GM12878 (cell line): Measurements from ENCODE around the gene KRT81. TPM values are rescaled to one million over a fixed set of nuclear protein-coding genes. Genes with fewer than 3 reads are reported as not detected.

Experiments
- ATAC-seq: fragments of 200-7000 bp; cut with Tn5 transposase; 3 replicates; pipeline ENCODE4 v1.9.1; 2020; ENCODE audit warnings: mild to moderate bottlenecking, moderate library complexity
- BruUV-seq: library from RNA; stranded (reverse); fragments of 400-500 nt; replicated peaks from 2 replicates; lab custom pipeline; 2021; lab: Mats Ljungman, UMichigan
- CTCF ChIA-PET: fragments of 300-600 bp; sonication (Branson Sonifier 250); formaldehyde crosslinking; extraction: SDS; loops from one replicate; lab custom pipeline; 2021; ENCODE audit warnings: inconsistent platforms; lab: Yijun Ruan, JAX
- POLR2A ChIA-PET: fragments of 350-600 bp; formaldehyde crosslinking; extraction: SDS; loops from one replicate; lab custom pipeline; 2021; ENCODE audit warnings: inconsistent platforms; lab: Charles Lee
- RAD21 ChIA-PET: fragments of 300-600 bp; sonication (Branson Sonifier 250); formaldehyde crosslinking; loops from one replicate; lab custom pipeline; 2023; ENCODE audit warnings: antibody characterized with exemption; ENCODE audit not compliant: unreplicated experiment; lab: Charles Lee
- SMC1A ChIA-PET: fragments of 300-600 bp; sonication (Branson Sonifier 250); formaldehyde crosslinking; loops from one replicate; lab custom pipeline; 2023; ENCODE audit not compliant: unreplicated experiment, uncharacterized antibody; lab: Charles Lee
- DNase-seq: peaks from one replicate; pipeline ENCODE4 v3.0.0-alpha.2; 2011; ENCODE audit warnings: low read depth, low spot score
- FAIRE-seq: peaks from 3 replicates; lab custom pipeline; 2011; peaks lifted over from hg19 to GRCh38; lab: Jason Lieb, UNC
- H2AFZ ChIP-seq: 2 replicates; pipeline ENCODE4 v1.6.0; 2011; ENCODE audit warnings: low read depth, low read length, control low read depth; ENCODE audit not compliant: control insufficient read depth
- H3K27ac ChIP-seq: 2 replicates; pipeline ENCODE4 v1.5.1; 2011; ENCODE audit warnings: control low read depth; ENCODE audit not compliant: control insufficient read depth, insufficient read depth
- H3K27me3 ChIP-seq, 2 experiments: replicated peaks in 1 of 2; 2 replicates each; pipeline versions ENCODE4 v1.6.0 to v1.6.1; 2011; ENCODE audit warnings: low read length in 1 of 2; ENCODE audit not compliant: control insufficient read depth in 2 of 2, insufficient read depth in 2 of 2
- H3K36me3 ChIP-seq, 2 experiments: 2 replicates each; pipeline ENCODE4 v1.5.1; 2011; ENCODE audit warnings: low read length in 1 of 2; ENCODE audit not compliant: control insufficient read depth in 2 of 2, insufficient read depth in 2 of 2
- H3K4me1 ChIP-seq: 2 replicates; pipeline ENCODE4 v1.6.1; 2011; ENCODE audit warnings: mild to moderate bottlenecking, low read length, moderate library complexity, mixed read lengths; ENCODE audit not compliant: control insufficient read depth, insufficient read depth
- H3K4me2 ChIP-seq: 2 replicates; pipeline ENCODE4 v1.6.0; 2011; ENCODE audit warnings: control low read depth; ENCODE audit not compliant: control insufficient read depth, insufficient read depth
- H3K4me3 ChIP-seq: fragments of 200-600 bp; sonication (generic); 2 replicates; pipeline ENCODE4 v1.5.1; 2016
- H3K79me2 ChIP-seq: 2 replicates; pipeline ENCODE4 v1.6.0; 2011; ENCODE audit warnings: low read length; ENCODE audit not compliant: control insufficient read depth, insufficient read depth
- H3K9ac ChIP-seq: 2 replicates; pipeline ENCODE4 v1.8.0; 2011; ENCODE audit warnings: low read length, control low read depth, mixed read lengths; ENCODE audit not compliant: control insufficient read depth, insufficient read depth
- H3K9me3 ChIP-seq: replicated peaks from 3 replicates; pipeline ENCODE4 v1.5.1; 2011; ENCODE audit warnings: mild to moderate bottlenecking, low read length; ENCODE audit not compliant: control insufficient read depth, insufficient read depth
- H4K20me1 ChIP-seq: 2 replicates; pipeline ENCODE4 v1.6.0; 2011; ENCODE audit not compliant: control insufficient read depth, insufficient read depth
- BHLHE40 ChIP-seq, 2 experiments: fragments of 450-650 bp in 1 of 2; IDR thresholded peaks; 2 replicates each; pipeline ENCODE4 v1.6.1; 2011 to 2017; ENCODE audit warnings: low read depth in 2 of 2, borderline replicate concordance in 1 of 2, improper control_type of control experiment in 1 of 2, low read length in 1 of 2, mild to moderate bottlenecking in 1 of 2
- CBX3 ChIP-seq: fragments of 200-600 bp; sonication (generic); IDR thresholded peaks from 2 replicates; pipeline ENCODE4 v1.6.1; 2016; ENCODE audit warnings: low read depth, borderline replicate concordance
- IRF4 ChIP-seq: IDR thresholded peaks from 2 replicates; pipeline ENCODE4 v1.6.1; 2011; ENCODE audit warnings: low read depth, low read length
- MEF2B ChIP-seq: fragments of 450-650 bp; IDR thresholded peaks from 2 replicates; pipeline ENCODE4 v1.6.1; 2018; ENCODE audit warnings: mild to moderate bottlenecking, moderate library complexity; ENCODE audit not compliant: partially characterized antibody, poor library complexity, severe bottlenecking
- PAX5 ChIP-seq: IDR thresholded peaks from 2 replicates; pipeline ENCODE4 v1.6.1; 2011; ENCODE audit warnings: low read depth, low read length, borderline replicate concordance
- POLR2AphosphoS2 ChIP-seq: IDR thresholded peaks from 2 replicates; pipeline ENCODE4 v1.6.1; 2011; ENCODE audit warnings: low read depth, mild to moderate bottlenecking, low read length, improper control_type of control experiment, moderate library complexity
- RAD21 ChIP-seq: IDR thresholded peaks from 2 replicates; pipeline ENCODE4 v1.6.1; 2011; ENCODE audit warnings: mild to moderate bottlenecking, low read depth, low read length, moderate library complexity; ENCODE audit not compliant: insufficient read depth
- RAD51 ChIP-seq: fragments of 450-650 bp; IDR thresholded peaks from 2 replicates; pipeline ENCODE4 v1.6.1; 2016; ENCODE audit warnings: moderate library complexity, mild to moderate bottlenecking, inconsistent platforms
- RB1 ChIP-seq: fragments of 450-650 bp; formaldehyde crosslinking; IDR thresholded peaks from 2 replicates; pipeline ENCODE4 v1.6.1; 2017; ENCODE audit warnings: mild to moderate bottlenecking, borderline replicate concordance
- WGBS: methylation state at CpG from one replicate; pipeline ENCODE4 v1.1.6; 2016; ENCODE audit warnings: low lambda C conversion rate; ENCODE audit not compliant: insufficient replicate concordance, insufficient coverage; ENCODE audit errors: missing lambda C conversion rate; 5-methylcytosine and 5-hydroxymethylcytosine counted together
- in situ Hi-C: fragments of 300-500 bp; cut with MboI; formaldehyde crosslinking; loops from 9 replicates; pipeline ENCODE4 v1.14.3; 2018; ENCODE audit warnings: mixed read lengths
- intact Hi-C: fragments of 100-400 bp; cut with micrococcal nuclease; formaldehyde crosslinking; loops from one replicate; pipeline ENCODE4 v1.14.2; 2022; ENCODE audit not compliant: unreplicated experiment
- polyA plus RNA-seq, 11 experiments: library from polyadenylated mRNA; depleted of rRNA in 4 of 11; unstranded in 6 of 11; stranded (reverse) in 5 of 11; fragments of >200 nt; fragmentation: Nextera tagmentation in 4 of 11; fragmentation: Illumina TruSeq in 1 of 11; extraction: Ambion mirVana in 4 of 11; extraction: Trizol in 1 of 11; gene quantifications; 1 replicate in 1 of 11; 2 replicates in 10 of 11; pipeline versions ENCODE4 v1.2.1 to v1.2.3, GENCODE V29; 2011 to 2016; ENCODE audit warnings: inconsistent platforms in 2 of 11, missing spikeins in 2 of 11, low read depth in 1 of 11
- total RNA-seq, 4 experiments: library from RNA; depleted of rRNA in 3 of 4; stranded (reverse); fragments of >200 nt in 3 of 4; fragmentation: Illumina TruSeq in 1 of 4; extraction: Trizol in 1 of 4; gene quantifications; 2 replicates each; pipeline versions ENCODE4 v1.2.1 to v1.2.3, GENCODE V29; 2013 to 2021

KRT81 gene
- total and polyA plus RNA-seq, 10 of the 15 experiments (the other 5 are each of a cell fraction or from before 2014, with no cell fraction given): 0.05 to 0.15 TPM; not detected in 8

DNA sequence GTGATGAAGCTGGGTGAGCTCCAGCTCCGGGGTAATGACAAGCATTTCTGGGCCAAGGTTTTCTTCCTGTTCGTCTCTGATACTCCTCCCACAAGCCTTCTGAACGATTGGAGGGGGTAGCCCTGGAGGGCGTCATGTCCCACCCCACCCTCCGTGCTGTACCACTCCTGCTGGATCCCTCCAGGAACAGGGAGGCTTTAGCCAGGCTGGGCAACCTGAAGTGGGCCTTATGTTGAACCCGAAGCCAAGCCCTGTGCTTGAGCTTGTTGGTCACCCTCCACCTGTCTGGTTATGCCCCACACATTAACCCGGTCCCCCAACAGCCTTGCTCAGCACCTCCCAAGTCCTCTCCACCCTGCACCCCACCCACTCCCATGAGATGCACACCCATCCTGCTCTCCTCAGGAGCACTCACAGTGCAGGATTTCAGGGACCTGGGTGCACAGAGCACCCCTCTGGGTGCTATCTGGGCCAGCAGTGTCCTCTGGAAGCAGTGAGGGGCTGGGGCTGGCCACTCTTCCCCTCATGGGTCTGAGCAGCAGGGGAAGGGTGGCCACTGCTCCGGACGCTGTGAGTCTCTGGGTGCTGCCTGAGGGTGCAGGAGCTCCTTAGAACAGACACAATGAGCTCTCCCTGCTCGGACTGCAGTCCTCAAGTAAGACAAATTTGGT is 36.6 kb upstream of the KRT81 start:
- no TSS peak for BruUV-seq
- intact Hi-C loops: loop anchor here (1.0 to 10.0 kb wide), 3 partner anchors 49 to 171 kb away; no protein-coding TSS in a partner anchor
- no peak for TF ChIP-seq BHLHE40 (IDR thresholded peaks at IDR 0.05; ENCODE audit: borderline replicate concordance in 1 of 2, low read depth in 2 of 2, low read length in 1 of 2)
- TF ChIP-seq, all 136 proteins: peak for 0
- DNase-seq (no peak), ATAC-seq (no peak; the same call in 2 of the 3 replicates), FAIRE-seq (no peak)
- peaks cover 7% of the 10 kb centered on the region for H3K4me1 ChIP-seq
- no peak overlapping the region for H3K27ac ChIP-seq
- ChIA-PET POLR2A (no interaction called here), RAD21 (interaction anchor here (0.9 to 1.8 kb wide), 9 partner anchors 12 to 552 kb away, joined by 3 to 8 read pairs (median 3); no protein-coding TSS in a partner anchor), CTCF (interaction anchor here (0.6 to 5.1 kb wide), 30 partner anchors 9 to 658 kb away, joined by 3 to 53 read pairs (median 4); no protein-coding TSS in a partner anchor), SMC1A (interaction anchor here (1.1 to 2.7 kb wide), 7 partner anchors 15 to 170 kb away, joined by 3 to 13 read pairs (median 4); no protein-coding TSS in a partner anchor)
- H3K79me2 ChIP-seq: no peaks in the 10 kb centered on the region
- no peaks in the 10 kb centered on the region for H3K9me3 ChIP-seq
- H3K4me3 ChIP-seq: no peak overlapping the region
- H3K27me3 ChIP-seq: peaks cover 0 to 4% of the 10 kb centered on the region in 2 experiments; a peak in 2 of 4 replicates
- in situ Hi-C loops: loop anchor here (10.0 kb wide), 1 partner anchor 173 kb away; no protein-coding TSS in a partner anchor
- 32% methylated on average over 10 of the region's 10 CpGs for WGBS
- H3K9ac ChIP-seq: no peak overlapping the region
- no peak overlapping the region for H3K4me2 ChIP-seq
- no peaks in the 10 kb centered on the region for H3K36me3 ChIP-seq
- H4K20me1 ChIP-seq: no peaks in the 10 kb centered on the region
- no peak overlapping the region for H2AFZ ChIP-seq

DNA sequence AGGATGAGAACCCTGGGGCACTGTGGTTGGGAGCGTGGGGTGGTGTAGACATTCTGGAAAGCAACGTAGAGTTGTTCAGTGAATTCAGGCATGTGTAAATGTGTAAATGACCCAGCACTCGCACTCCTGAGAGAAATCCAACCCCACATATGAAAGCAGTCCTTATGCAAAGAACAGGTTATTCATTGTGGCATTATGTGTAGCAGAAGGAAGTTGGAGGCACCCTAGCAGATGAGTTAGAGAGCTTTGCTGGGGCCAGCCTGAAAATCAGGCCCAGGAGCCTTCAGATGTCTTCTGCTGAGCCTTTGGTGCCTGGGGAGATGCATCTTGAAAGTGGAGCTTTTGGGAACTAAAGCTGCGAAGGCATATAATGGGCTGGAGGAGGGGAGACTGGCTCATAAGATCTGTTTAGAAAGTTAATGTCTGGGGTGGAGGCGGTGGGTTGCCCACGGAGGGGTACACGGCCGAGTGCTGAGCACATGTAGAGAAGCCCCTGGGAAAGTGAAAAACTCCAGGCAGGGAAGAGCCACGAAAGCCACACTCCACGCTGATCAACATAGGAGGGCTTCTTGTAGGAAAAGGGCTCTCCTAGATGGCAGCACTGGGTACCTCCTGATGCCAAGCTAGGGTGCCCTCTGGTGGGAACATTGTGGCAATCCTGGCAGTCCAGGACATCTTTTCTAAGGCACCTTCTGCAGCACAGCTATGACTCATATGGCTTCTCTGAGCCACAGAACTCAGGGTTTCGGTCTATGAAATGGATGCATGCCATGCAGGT is 35.9 kb upstream of the KRT81 start:
- H2AFZ ChIP-seq: no peak overlapping the region
- peak; percentile 96 for FAIRE-seq
- TF ChIP-seq IRF4 (0 out of 2 replicates have a peak, but pooled peaks have one; percentile 50), RAD51 (no peak), RB1 (no peak), MEF2B (no peak), RAD21 (peak; percentile 73), POLR2AphosphoS2 (no peak), CBX3 (no peak), PAX5 (no peak)

More for the DNA sequence above, 35.9 kb upstream of the KRT81 start:
- ATAC-seq (peak; percentile 99), DNase-seq (peak; percentile 76)
- Histone ChIP-seq H3K4me2 (no peak overlapping the region), H3K27ac (no peak overlapping the region), H3K9me3 (no peaks in the 10 kb centered on the region), H3K79me2 (no peaks in the 10 kb centered on the region), H3K4me3 (no peak overlapping the region), H3K36me3 (no peaks in the 10 kb centered on the region), H3K9ac (no peak overlapping the region), H3K4me1 (peaks cover 7% of the 10 kb centered on the region), H3K27me3 (peaks cover 0 to 5% of the 10 kb centered on the region in 2 experiments), H4K20me1 (no peaks in the 10 kb centered on the region)
- intact Hi-C loops: loop anchor here (1.0 to 10.0 kb wide), 3 partner anchors 48 to 170 kb away; no protein-coding TSS in a partner anchor
- ChIA-PET CTCF (interaction anchor here (0.6 to 5.1 kb wide), 33 partner anchors 9 to 659 kb away, joined by 3 to 53 read pairs (median 4); no protein-coding TSS in a partner anchor), SMC1A (interaction anchor here (1.1 to 2.7 kb wide), 6 partner anchors 14 to 169 kb away, joined by 3 to 13 read pairs (median 4); no protein-coding TSS in a partner anchor), RAD21 (interaction anchor here (0.9 to 1.8 kb wide), 9 partner anchors 12 to 553 kb away, joined by 3 to 8 read pairs (median 3); no protein-coding TSS in a partner anchor), POLR2A (no interaction called here)
- in situ Hi-C loops: loop anchor here (10.0 kb wide), 1 partner anchor 172 kb away; no protein-coding TSS in a partner anchor
- no TSS peak for BruUV-seq
- 5% methylated on average over 11 of the region's 11 CpGs for WGBS
